BE2C (cell line): Measurements from ENCODE around the gene CAPN14.

Source experiments
- DNase-seq: peaks from one replicate; pipeline ENCODE4 v3.0.0-alpha.2; 2020
- H3K27me3 ChIP-seq: fragments of 250-450 bp; sonication (Bioruptor Pico); 2 replicates; pipeline ENCODE4 v1.5.1; 2020; ENCODE audit warnings: mild to moderate bottlenecking
- H3K36me3 ChIP-seq: fragments of 250-450 bp; sonication (Bioruptor Pico); 2 replicates; pipeline ENCODE4 v1.5.1; 2020; ENCODE audit warnings: mild to moderate bottlenecking
- H3K4me1 ChIP-seq: fragments of 250-450 bp; sonication (Bioruptor Pico); 2 replicates; pipeline ENCODE4 v1.5.1; 2020
- H3K4me3 ChIP-seq: 2 replicates; pipeline ENCODE4 v1.5.1; 2011; ENCODE audit warnings: low read depth, low read length
- H3K9me3 ChIP-seq: fragments of 250-450 bp; sonication (Bioruptor Pico); 2 replicates; pipeline ENCODE4 v1.5.1; 2020
- CTCF ChIP-seq: IDR thresholded peaks from 2 replicates; pipeline ENCODE4 v1.5.1; 2012; ENCODE audit warnings: mild to moderate bottlenecking, low read depth, low read length

The CAPN14 gene

GRCh38 chr2:31205613-31206012 is 11.7 kb downstream of the CAPN14 start:
- no peak for TF ChIP-seq CTCF

GRCh38 chr2:31205186-31205585 is 12.1 kb downstream of the CAPN14 start:
- no peaks in the 10 kb centered on the region for H3K4me1 ChIP-seq
- no peaks in the 10 kb centered on the region for H3K27me3 ChIP-seq
- no peak overlapping the region for H3K4me3 ChIP-seq
- no peak for TF ChIP-seq CTCF
- H3K9me3 ChIP-seq: no peaks in the 10 kb centered on the region
- DNase-seq: no peak
- H3K36me3 ChIP-seq: no peaks in the 10 kb centered on the region

More at GRCh38 chr2:31205613-31206012, 11.7 kb downstream of the CAPN14 start:
- no peaks in the 10 kb centered on the region for H3K27me3 ChIP-seq
- no peak for DNase-seq
- H3K4me1 ChIP-seq: no peaks in the 10 kb centered on the region
- H3K4me3 ChIP-seq: no peak overlapping the region
- no peaks in the 10 kb centered on the region for H3K9me3 ChIP-seq
- H3K36me3 ChIP-seq: no peaks in the 10 kb centered on the region

- DNase-seq: no peak
- no peaks in the 10 kb centered on the region for H3K9me3 ChIP-seq
- no peak for TF ChIP-seq CTCF
- H3K27me3 ChIP-seq: no peaks in the 10 kb centered on the region
- no peaks in the 10 kb centered on the region for H3K4me1 ChIP-seq
- no peak overlapping the region for H3K4me3 ChIP-seq
- H3K36me3 ChIP-seq: no peaks in the 10 kb centered on the region
These were observed 12.5 kb downstream of the CAPN14 start for GRCh38 chr2:31204783-31205182.

- Histone ChIP-seq H3K27me3 (no peaks in the 10 kb centered on the region), H3K9me3 (no peaks in the 10 kb centered on the region), H3K36me3 (no peaks in the 10 kb centered on the region), H3K4me3 (no peak overlapping the region), H3K4me1 (no peaks in the 10 kb centered on the region)
- no peak for TF ChIP-seq CTCF
- DNase-seq: no peak
These were observed 13.4 kb downstream of the CAPN14 start for GRCh38 chr2:31203916-31204315.

GRCh38 chr2:31202833-31203232 is 14.5 kb downstream of the CAPN14 start:
- Histone ChIP-seq H3K27me3 (no peaks in the 10 kb centered on the region), H3K9me3 (no peaks in the 10 kb centered on the region), H3K4me1 (no peaks in the 10 kb centered on the region), H3K4me3 (no peak overlapping the region), H3K36me3 (no peaks in the 10 kb centered on the region)
- no peak for TF ChIP-seq CTCF
- no peak for DNase-seq

- H3K36me3 ChIP-seq: no peaks in the 10 kb centered on the region
- no peak overlapping the region for H3K4me3 ChIP-seq
- no peak for TF ChIP-seq CTCF
- DNase-seq: no peak
- H3K9me3 ChIP-seq: no peaks in the 10 kb centered on the region
- no peaks in the 10 kb centered on the region for H3K27me3 ChIP-seq
- H3K4me1 ChIP-seq: no peaks in the 10 kb centered on the region
These were observed 15.3 kb downstream of the CAPN14 start for GRCh38 chr2:31202041-31202440.
